Left colon (tissue), 2 donors: ENCODE results near the gene TIMP3. TPM values are rescaled to one million over a fixed set of nuclear protein-coding genes. Genes with fewer than 3 reads are reported as not detected.

Source experiments
- ATAC-seq: fragments of 200-7000 bp; cut with Tn5 transposase; one replicate; pipeline ENCODE4 v1.9.1; 2020; ENCODE audit warnings: mild to moderate bottlenecking, moderate library complexity
- DNase-seq, 2 donors: peaks; one replicate each; pipeline ENCODE4 v3.0.0-alpha.2; 2020
- intact Hi-C, 2 donors: fragments of 100-400 bp; cut with DNase I in 1 of 2; cut with micrococcal nuclease in 1 of 2; formaldehyde crosslinking; loops; one replicate each; pipeline versions ENCODE4 v1.11.2 to v1.14.0; 2022; cut with DNase I, micrococcal nuclease
- total RNA-seq, 2 donors: library from RNA; stranded (reverse); fragmentation: NEBNext Ultra II Directional; extraction: Animal tissue kit (Norgen Biotek cat#: 25700); gene quantifications; one replicate each; pipeline ENCODE4 v1.2.1, GENCODE V29; 2021
- donor health status: DM: no; HTN: no; CAD: no.
- donor health status: DM: yes; HTN: yes; CAD: no.

The TIMP3 gene
- total RNA-seq, 2 donors from 2014 or later, result 31.5 to 59.3 TPM

DNA sequence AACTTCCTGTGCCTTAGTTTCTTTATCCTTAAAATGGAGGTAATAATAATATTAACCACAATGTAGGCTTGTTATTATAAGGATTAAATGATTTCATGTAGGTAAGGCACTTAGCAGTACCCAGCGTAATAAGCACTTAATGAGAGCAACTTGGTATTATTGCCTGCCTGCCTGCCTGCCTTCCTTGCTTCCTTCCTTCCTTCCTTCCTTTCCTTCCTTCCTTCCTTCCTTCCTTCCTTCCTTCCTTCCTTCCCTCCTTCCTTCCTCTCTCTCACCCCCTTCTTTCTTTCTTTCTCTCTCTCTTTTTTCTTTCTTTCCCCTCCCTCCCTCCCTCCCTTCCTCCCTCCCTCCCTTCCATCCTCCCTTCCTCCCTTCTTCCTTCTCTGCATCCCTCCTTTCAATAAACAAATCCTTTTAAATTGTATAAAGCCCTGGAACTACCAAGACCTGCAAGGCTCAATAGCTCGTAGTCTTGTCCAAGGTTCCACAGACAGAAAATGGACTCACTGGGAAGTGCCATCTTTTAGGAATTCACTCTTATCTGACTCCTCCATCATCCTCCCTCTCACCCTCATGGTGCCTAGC is 20.7 kb upstream of the TIMP3 start:
- no peak for ATAC-seq

DNA sequence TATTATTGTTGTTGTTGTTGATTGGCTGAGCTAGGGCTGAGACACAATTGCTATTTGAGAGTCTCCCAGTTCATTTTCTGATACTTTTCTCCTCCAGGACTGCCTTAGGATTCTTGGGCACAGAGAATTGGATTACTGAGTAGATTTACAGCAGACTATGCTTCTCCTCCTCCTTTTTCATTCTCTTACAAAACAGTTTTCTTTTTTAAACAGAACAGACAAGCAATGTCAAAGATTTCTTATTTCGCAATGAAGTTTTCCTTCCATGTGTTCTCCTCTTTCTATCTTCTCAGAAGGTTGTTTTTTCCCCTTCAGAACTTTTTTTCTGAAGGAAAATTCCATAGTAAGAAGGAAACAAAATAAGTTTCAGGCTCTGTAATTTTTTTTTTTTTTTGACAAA is 19.8 kb upstream of the TIMP3 start:
- ATAC-seq, result no peak
- intact Hi-C loops, result no loop called here
- no peak for DNase-seq

More for the DNA sequence above, 20.7 kb upstream of the TIMP3 start:
- intact Hi-C loops, result no loop called here
- no peak for DNase-seq

DNA sequence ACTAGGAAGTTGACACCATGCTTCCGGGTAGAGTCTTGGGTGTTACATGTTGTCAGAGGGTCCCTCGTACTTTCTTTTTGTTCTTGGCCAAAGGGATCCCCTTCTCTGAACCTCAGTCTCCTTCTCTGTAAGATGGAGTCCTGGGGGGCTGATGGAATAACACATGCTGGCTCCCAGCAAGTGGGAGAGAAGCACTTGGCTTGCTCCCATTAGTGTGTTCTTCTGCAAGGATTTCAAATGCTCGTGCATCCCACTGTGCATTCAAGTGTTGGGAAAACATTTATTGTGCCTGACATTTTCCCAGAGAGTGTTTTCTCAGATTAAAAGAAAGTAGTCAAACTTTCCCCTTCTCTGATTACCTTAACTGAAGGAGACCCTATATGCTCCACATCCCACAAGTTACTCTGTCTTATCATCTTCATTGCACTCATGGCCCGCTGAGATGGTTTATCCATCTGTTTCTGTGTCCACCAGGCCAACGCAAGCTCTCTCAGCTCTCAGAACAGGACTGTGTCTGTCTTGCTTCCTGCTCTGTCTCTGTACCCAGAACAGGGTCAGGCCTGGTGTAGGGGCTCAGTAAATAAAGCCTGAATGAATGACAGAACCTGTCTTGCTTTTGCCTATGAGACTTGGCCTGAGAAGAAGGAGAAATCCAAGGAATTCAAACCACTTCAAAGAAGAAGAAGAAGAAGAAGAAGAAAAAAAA is 16.0 kb upstream of the TIMP3 start:
- ATAC-seq (no peak), DNase-seq (no peak)
- intact Hi-C loops, result no loop called here

GRCh38 chr22:32786027-32786418 is 15.5 kb upstream of the TIMP3 start:
- ATAC-seq (no peak), DNase-seq (no peak)
- intact Hi-C loops, result no loop called here

GRCh38 chr22:32788904-32789624 is 12.4 kb upstream of the TIMP3 start:
- ATAC-seq (no peak), DNase-seq (no peak)
- intact Hi-C loops, result no loop called here

- ATAC-seq, result no peak
- no peak for DNase-seq
- intact Hi-C loops, result loop anchor here (10.0 kb wide), 2 partner anchors 135 to 195 kb away; no protein-coding TSS in a partner anchor
Measured at GRCh38 chr22:32789797-32790620, 11.5 kb upstream of the TIMP3 start.

- DNase-seq, result no peak
- peak; percentile 80 for ATAC-seq
- intact Hi-C loops, result loop anchor here (10.0 kb wide), 2 partner anchors 136 to 194 kb away; no protein-coding TSS in a partner anchor
Measured at GRCh38 chr22:32791056-32791455, 10.4 kb upstream of the TIMP3 start.

DNA sequence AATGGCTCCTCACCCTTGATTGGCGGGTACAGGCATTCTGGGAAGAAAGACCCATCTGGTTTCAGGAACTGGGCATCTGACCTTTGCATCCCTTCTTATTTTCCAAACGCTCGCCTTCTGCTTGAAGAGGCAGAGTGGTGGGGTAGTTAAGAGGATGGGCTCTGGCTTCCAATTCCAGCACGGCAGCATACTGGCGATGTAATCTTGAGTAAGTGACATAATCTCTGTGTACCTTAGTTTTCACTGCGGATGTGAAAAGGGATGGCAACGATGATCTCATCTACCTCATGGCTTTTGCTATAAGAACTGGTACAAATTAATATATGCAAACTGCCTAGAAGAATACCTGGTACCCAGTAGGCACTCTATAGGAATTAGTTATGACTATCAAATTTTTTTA is 10.0 kb upstream of the TIMP3 start:
- intact Hi-C loops, result loop anchor here (10.0 kb wide), 2 partner anchors 137 to 193 kb away; no protein-coding TSS in a partner anchor
- no peak for DNase-seq
- no peak for ATAC-seq

DNA sequence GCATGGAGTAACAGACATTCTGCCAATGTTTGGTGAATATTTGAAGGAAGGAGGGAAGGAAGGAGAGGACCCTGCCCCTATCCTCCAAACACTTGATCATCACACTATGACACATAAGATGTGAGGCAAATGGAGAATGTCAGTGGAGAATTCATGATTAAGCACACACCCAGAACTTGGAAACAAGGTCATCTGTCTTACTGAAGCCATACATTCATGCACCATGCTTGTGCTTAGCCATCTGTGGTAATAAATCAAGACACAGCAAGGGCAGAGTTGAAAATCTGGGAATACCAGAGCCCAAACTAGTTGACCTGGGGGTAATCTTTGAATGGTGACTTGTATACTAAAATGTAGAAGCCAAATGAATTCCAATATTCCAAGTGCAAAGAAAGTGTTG is 7.9 kb upstream of the TIMP3 start:
- ATAC-seq (no peak), DNase-seq (no peak)
- intact Hi-C loops, result loop anchor here (10.0 kb wide), 2 partner anchors 139 to 191 kb away; no protein-coding TSS in a partner anchor

GRCh38 chr22:32794449-32795213 is 6.9 kb upstream of the TIMP3 start:
- DNase-seq, result no peak
- intact Hi-C loops, result loop anchor here (5.0 to 10.0 kb wide), 3 partner anchors 140 to 267 kb away; no protein-coding TSS in a partner anchor
- ATAC-seq, result no peak

DNA sequence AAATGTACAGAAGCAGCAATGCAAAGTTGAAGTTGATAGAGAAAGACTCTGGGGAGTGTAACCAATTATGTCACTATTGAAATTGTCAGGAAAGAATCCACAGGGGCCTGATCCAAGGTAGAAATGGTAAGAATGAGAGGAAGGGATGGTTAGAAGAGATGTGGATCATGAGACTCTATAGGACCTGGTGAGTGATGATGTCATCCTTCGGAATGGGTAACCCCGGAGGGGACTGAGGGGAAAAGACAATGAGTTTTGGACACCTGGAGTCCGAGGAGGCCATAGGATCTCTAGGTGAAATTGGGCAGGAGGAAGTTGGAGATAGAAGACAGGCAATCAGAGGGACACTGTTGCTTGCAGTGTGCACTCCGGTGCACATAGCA is 6.3 kb upstream of the TIMP3 start:
- DNase-seq (no peak), ATAC-seq (no peak)
- intact Hi-C loops, result loop anchor here (5.0 to 10.0 kb wide), 3 partner anchors 140 to 268 kb away; no protein-coding TSS in a partner anchor

DNA sequence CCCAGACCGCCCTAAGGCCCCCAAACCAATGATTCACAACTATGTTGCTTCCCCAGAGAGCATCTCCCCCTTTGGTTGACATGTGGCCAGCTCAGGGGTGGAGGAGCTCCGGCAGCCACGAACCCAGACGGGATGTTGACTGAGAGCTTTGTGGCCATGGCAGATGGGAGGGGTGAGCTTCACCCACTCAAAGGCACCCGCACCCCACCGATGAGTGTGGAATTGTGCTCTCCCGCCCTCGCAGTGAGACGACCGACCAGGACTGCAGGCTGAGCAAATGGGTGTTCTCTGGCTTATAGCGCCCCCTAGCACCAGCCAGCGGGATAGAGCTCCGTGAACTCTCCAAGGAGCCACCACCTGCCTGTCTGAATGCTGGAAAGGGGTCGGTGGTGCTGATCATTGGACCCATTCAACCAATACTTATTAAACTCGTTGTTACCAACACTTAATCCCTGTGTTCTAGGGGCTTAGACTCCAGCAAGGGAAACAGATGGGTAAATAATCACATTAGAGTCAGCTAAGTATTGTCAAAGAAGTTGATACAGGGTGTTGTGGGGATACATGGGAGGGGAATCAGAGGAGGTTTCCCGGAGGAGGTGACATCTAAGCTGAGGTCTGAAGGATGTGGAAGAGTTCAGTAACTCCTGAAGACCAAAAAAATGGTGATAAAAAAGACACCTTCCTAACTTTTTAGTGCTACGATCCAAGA is 4.5 kb upstream of the TIMP3 start:
- ATAC-seq, result peak; percentile 89
- peak; percentile 56 to 64 for DNase-seq
- intact Hi-C loops, result loop anchor here (2.0 to 10.0 kb wide), 4 partner anchors 136 to 270 kb away; no protein-coding TSS in a partner anchor

DNA sequence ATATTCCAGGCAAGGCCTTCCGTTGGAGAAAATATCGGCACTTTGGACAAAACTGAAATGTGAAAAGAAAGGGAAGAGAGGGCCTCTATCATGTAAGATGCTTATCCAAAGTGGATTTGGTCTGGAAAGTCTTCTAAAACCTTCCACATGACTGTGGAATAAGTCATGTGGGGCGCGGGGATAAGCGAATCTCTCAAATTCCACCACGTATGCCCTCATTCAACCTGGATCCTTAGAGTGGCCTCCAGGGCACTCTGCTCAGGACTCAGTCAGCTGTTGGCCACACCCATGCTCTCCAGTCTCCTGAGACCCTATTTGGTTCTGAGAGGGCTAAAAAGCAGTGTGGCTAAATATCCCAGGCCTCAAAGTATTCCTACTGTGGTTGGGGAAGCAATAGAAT is 2.0 kb upstream of the TIMP3 start:
- DNase-seq (no peak), ATAC-seq (no peak)
- intact Hi-C loops, result loop anchor here (5.0 to 10.0 kb wide), 3 partner anchors 145 to 272 kb away; no protein-coding TSS in a partner anchor

GRCh38 chr22:32800158-32800882 is 1.2 kb upstream of the TIMP3 start:
- ATAC-seq (no peak), DNase-seq (no peak)
- intact Hi-C loops, result no loop called here

- no peak for ATAC-seq
Measured at GRCh38 chr22:32800994-32801536, 440 bp upstream of the TIMP3 start.

GRCh38 chr22:32802237-32802765 is 796 bp downstream of the TIMP3 start:
- intact Hi-C loops, result no loop called here
- no peak for ATAC-seq
- no peak for DNase-seq

More at GRCh38 chr22:32800994-32801536, 440 bp upstream of the TIMP3 start:
- no peak for DNase-seq
- intact Hi-C loops, result no loop called here
